ENCODE results near the gene USP2.
"Not testable (repeated sequence)": the region's sequence is repeated elsewhere in the genome, so short reads cannot be mapped to it uniquely, and the experiment has no call there.

Gene USP2

DNA sequence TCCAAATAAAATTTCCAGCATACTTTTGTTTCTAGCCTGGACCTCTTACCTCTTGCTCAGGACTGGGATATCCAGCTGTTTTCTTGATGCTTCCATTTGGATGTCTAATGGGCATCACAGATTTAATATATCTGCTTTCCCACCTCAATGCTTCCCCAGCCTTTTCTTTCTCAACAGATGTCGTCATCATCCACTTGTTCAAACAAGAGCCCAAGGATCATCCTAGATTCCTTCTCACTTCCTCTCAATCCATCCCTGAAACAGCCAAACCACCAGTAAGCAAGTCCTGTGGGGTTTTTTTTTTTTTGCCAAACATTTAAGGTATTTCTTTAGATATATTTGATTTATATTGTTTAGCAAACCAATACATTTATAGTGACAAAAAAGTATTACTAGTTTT is 29.0 kb upstream of the USP2 start:
- no peak for DNase-seq

GRCh38 chr11:119409731-119410130 is 28.2 kb upstream of the USP2 start:
- DNase-seq, result no peak

GRCh38 chr11:119406005-119406404 is 24.5 kb upstream of the USP2 start:
- no peak for DNase-seq

- not testable (repeated sequence) for DNase-seq
Observed at GRCh38 chr11:119405448-119405847, 24.0 kb upstream of the USP2 start.

GRCh38 chr11:119404872-119405271 is 23.4 kb upstream of the USP2 start:
- no peak for DNase-seq

DNA sequence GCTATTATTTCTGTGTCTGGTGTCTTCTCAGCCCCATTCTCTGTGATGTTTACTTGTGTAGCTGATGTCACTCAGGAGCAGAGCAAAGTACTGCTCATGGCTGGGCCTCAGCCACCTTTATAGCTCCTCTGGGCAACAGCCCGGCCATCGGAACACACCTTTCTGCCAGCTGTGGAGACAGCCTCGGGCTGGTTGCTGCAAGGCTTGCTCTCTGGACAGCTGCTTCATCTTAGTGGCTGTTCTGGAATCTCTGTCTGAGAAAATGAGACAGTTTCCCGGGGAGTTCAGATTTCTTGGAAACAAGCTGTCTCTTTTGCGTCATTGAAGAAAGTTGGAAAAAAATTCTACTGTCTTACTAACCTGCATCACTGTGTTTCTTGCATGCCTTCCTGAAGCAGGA is 21.5 kb upstream of the USP2 start:
- no peak for DNase-seq

- no peak for DNase-seq
Observed at GRCh38 chr11:119402470-119402869, 21.0 kb upstream of the USP2 start.

GRCh38 chr11:119400860-119401259 is 19.4 kb upstream of the USP2 start:
- no peak for DNase-seq

DNA sequence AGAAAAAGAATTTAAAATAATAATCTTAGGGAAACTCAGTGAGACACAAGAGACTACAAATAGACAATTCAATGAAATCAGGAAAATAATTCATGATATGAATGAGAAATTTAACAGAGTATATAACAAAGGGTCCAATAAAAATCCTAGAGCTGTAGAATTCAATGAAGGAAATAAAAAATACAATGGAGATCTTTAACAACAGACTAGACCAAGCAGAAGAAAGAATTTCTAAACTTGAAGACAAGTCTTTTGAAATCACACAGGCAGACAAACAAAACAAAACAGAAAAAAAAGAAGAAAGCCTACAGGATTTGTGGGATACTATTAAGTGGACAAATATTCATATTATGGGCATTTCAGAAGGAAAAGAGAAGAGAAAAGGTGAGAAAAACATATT is 16.2 kb upstream of the USP2 start:
- no peak for DNase-seq

DNA sequence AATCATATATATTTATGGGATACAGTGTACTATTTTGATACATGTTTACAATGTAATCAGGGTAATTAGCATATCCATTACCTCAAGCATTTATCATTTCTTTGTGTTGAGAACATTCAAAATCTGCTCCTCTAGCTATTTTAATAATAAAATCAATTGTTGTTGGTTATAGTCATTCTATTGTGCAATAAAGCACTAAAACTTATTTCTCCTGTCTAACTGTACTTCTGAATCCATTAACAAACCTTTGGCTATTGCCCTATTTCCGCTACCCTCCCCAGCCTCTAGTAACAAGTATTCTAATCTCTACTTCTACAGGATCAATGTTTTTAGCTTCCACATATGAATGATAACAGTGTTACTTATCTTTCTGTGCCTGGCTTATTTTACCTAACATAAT is 15.3 kb upstream of the USP2 start:
- DNase-seq, result no peak

- DNase-seq, result no peak
Observed at GRCh38 chr11:119391275-119391674, 9.8 kb upstream of the USP2 start.

- DNase-seq, result no peak
Observed at GRCh38 chr11:119389611-119390254, 8.2 kb upstream of the USP2 start.

DNA sequence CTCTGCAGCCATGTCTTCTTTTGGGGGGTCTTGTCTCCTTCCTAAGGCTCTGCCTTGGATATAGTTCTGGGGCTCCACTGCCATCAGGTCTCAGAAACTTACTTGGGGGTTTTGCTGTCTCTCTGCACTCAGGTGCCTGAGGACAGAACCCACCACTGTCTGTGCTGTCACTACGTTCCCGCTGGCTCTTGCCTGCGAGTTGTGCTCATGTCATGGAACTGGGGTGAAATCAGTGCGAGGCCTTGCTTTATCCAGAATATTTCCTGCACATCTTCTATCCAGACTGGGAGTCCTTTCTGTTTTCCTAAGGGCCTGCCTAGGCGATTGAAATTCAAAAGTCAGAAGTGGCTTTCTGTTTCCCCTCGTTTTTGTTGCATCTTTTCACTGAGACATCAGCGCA is 6.6 kb upstream of the USP2 start:
- DNase-seq, result no peak

DNA sequence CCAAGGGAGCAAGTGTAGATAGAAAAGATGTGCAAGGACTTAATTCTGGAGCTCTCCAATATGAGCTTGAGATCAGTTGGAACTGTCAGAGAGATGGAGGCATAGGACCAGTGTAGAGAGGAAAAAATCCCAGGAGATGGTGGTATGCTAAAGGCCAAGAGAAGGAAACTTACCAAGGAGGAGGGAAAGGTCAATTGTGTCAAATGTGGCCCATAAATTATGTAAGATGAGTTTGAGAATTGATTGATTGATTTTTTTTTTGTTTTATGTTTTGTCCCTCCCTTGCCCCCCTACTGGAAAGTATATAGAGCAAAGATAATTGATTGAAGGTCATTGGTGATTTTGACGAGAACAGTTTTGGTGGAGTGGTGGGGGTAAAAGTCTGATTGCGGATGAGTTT is 2.8 kb upstream of the USP2 start:
- DNase-seq, result no peak

DNA sequence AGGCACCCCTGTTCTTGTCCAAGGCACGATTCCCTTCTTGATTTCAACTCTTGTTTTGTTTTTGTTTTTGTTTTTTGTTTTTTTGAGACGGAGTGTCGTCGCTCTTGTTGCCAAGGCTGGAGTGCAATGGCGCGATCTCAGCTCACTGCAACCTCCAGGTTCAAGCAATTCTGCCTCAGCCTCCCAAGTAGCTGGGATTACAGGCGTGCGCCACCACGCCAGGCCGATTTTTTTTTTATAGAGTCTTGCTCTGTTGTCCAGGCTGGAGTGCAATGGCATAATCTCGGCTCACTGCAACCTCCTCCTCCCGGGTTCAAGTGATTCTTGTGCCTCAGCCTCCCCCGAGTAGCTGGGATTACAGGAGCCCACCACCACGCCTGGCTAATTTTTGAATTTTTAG is 1.0 kb upstream of the USP2 start:
- DNase-seq, result not testable (repeated sequence)

DNA sequence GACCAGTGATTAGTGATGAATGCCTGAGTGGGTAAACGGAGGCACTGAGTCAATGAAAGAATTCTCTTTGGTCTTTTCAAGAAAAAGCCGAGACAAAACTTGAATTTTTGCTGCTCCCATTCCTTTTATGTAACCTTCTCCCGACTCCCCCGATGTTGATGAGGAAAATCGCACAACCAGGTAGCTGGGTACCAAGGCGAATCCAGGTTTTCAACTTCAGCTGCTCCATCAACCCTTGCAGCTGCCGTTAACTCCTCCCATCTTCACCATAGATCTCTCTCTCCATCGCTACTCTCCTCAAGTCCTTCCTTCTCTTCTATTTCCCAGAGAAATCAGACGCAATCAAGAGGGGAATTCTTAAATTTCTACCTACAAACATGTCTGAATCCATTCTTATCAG is 611 bp upstream of the USP2 start:
- DNase-seq, result no peak

- DNase-seq, result no peak
Observed at GRCh38 chr11:119380827-119381180, 686 bp downstream of the USP2 start.

DNA sequence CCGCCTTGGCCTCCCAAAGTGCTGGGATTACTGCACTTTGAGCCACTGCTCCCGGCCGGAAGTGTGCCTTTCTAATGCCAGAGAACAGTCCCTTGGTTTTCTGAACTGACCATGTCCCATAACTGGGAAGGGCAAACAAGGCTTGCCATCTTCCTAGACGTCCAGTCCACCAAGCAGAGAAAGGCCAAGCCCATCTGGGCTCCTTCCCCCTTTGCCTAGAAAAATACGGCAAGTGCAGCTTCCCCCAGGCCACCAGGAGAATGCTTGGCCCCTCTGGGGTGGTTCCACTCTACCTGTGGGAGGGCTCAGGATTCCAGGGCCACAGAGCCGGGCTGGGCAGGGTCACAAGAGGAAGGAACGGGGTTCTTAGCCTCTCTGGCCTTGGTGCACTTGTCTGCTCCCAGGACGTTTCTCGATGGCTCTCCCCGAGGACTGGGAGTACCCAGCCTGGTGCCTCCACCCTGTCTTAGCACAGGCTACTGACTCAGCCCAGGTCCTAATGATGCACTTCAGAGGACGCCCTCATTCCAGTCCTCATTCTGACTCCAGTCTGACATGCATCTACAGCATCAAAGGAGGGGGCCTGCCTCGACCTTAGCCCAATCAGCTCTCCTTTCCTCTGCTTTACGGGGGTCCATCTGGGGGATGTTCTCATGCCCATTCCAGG is 1.2 kb downstream of the USP2 start:
- no peak for DNase-seq

DNA sequence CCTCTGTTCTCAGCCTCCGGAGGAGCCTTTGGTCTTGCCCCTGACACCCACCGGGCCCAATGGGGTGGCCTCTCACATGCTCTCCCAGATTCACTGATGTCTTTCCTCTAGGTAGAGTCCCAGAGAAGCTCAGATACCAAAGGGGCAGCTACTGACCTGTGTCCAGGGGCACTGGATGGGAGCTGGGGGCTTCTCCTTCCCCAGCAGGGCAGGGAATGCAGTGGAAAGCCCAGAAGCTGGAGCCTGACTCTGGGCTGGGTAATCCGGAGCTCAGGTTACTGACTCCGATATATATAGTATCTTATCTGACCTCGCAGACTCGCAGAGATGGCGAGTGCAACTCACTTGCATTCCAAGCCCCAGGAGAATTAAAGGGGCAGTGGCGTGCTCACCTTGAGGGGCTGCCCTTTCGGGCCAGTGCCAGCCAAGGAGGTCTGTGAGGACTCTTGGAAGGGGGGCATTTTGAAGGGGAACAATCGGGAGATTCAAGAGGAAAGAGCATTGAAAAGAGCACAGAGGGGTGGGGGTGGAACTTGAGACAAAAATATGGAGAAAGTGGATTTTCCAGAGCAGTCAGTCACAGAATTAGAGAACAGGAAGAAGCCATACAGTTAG is 2.5 kb downstream of the USP2 start:
- DNase-seq, result no peak

DNA sequence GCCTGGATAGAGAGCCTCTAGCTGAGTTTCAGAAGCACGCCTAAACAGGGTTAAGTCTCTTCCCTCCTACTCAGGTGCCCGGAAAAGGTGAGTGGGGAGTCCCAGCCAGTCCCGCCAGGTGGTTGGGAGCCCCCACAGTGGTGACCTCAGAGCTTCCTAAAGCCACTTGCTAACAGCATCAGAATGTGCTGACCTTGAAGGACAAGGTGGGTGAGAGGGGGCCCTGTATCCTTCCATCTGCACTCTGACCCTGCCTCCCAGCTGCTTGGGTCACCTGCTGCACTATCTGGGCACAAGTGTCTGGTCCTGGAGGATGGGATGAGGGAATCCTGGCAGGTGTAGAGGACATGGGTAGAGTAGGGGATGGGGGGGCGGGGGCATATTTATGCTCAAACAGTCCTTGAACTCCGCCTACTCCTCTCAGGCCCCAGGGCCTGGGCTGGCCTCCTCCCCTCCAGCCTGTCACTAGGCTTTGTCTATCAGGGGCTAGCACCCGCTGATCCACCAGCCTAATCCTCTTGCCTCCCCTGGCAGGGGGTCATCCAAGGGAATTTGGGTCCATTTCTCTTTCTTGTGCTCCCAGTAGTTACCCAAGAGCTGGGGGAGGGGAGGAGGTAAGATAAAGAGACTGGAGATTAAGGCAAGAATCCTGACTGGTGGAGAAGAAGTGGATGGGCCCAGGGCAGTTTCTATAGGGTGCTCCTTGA is 3.4 kb downstream of the USP2 start:
- no peak for DNase-seq

DNA sequence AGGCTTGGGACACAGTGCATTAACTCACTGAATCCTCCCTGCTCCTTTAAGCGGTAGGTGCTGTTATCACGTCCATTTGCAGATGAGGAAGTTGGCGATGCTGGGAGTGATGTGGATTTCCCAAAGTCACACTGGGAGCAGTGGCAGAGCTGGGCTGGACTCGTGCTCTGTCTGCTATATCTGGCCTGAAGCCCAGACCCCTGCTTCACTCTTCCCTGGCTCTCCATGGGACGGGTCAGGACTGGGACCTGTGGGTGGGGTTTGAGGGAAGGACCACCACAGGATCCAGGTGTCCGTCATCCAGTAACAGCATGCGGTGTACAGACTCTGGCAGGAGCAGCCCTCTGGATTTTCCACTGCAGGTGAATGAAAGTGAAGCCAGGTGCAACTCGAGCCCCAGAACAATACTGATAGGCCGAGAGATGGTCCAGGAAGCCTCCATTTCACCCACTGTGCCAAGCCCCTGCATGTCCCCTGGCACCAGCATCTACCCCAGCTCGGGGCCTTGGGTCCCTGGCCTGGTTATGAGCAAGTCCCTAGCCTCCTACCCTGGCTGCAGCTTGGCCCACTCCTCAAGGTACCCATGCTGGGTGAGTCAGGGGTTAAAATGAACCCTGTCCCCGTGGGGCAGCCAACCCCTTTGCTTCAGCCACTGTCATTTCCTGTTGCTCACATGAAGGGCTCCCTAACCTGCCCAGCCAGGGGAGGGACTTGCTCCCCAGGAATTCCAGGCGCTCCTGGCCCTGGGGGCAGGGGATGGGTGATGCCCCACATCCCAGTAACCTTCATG is 4.2 kb downstream of the USP2 start:
- DNase-seq, result no peak

- DNase-seq, result no peak
Observed at GRCh38 chr11:119376197-119376847, 5.2 kb downstream of the USP2 start.
